ENCODE data around the gene BYSL. TPM values are rescaled to one million over a fixed set of nuclear protein-coding genes. Genes with fewer than 3 reads are reported as not detected.
A peak's percentile ranks its signal among the peaks of the same experiment; 100 is the strongest.

BYSL gene
- total RNA-seq, 6 donors from 2014 or later, result 5.6 to 20.9 (median 12.5) TPM

GRCh38 chr6:41960028-41960427, 38.7 kb downstream of the BYSL start:
- no peaks in the 10 kb centered on the region for H3K9me3 ChIP-seq

GRCh38 chr6:41963371-41963770, 42.1 kb downstream of the BYSL start:
- TF ChIP-seq POLR2AphosphoS5 (IDR thresholded peaks at IDR 0.05), result no peak
- TF ChIP-seq CTCF (IDR thresholded peaks at IDR 0.05), result no peak
- TF ChIP-seq POLR2A (IDR thresholded peaks at IDR 0.05), result no peak
- no peak for TF ChIP-seq EP300 (IDR thresholded peaks at IDR 0.05)
- DNase-seq (peak in 1 of 2 donors; percentile 3), ATAC-seq (ENCODE audit: low FRiP score in 2 of 2) (no peak)
- 62 to 73% methylated on average over 1 of the region's 1 CpG for WGBS, 2 donors
- Histone ChIP-seq H3K4me3 (no peak overlapping the region), H3K27ac (no peak overlapping the region), H3K36me3 (no peaks in the 10 kb centered on the region), H3K4me1 (peaks cover 14 to 44% (median 21%) of the 10 kb centered on the region in 4 donors), H3K9me3 (no peaks in the 10 kb centered on the region), H3K27me3 (no peaks in the 10 kb centered on the region)

More at GRCh38 chr6:41960028-41960427, 38.7 kb downstream of the BYSL start:
- Histone ChIP-seq H3K4me3 (no peak overlapping the region), H3K4me1 (peaks cover 0 to 20% (median 0%) of the 10 kb centered on the region in 4 donors), H3K36me3 (no peaks in the 10 kb centered on the region), H3K27me3 (no peaks in the 10 kb centered on the region), H3K27ac (no peak overlapping the region)
- 95 to 97% methylated on average over 4 of the region's 4 CpGs for WGBS, 2 donors
- ATAC-seq (ENCODE audit: low FRiP score in 2 of 2) (no peak), DNase-seq (no peak)
- no peak for TF ChIP-seq EP300 (IDR thresholded peaks at IDR 0.05)
- TF ChIP-seq POLR2AphosphoS5 (IDR thresholded peaks at IDR 0.05), result no peak
- TF ChIP-seq CTCF (IDR thresholded peaks at IDR 0.05), result no peak
- no peak for TF ChIP-seq POLR2A (IDR thresholded peaks at IDR 0.05)

GRCh38 chr6:41964201-41964887, 43.0 kb downstream of the BYSL start:
- Histone ChIP-seq H3K4me1 (peaks cover 14 to 51% (median 21%) of the 10 kb centered on the region in 4 donors), H3K36me3 (no peaks in the 10 kb centered on the region), H3K9me3 (no peaks in the 10 kb centered on the region), H3K4me3 (no peak overlapping the region), H3K27me3 (no peaks in the 10 kb centered on the region), H3K27ac (no peak overlapping the region)
- 72 to 94% methylated on average over 2 of the region's 2 CpGs for WGBS, 2 donors
- DNase-seq (peak in 1 of 2 donors; percentile 22), ATAC-seq (ENCODE audit: low FRiP score in 2 of 2) (no peak)
- no peak for TF ChIP-seq EP300 (IDR thresholded peaks at IDR 0.05)
- TF ChIP-seq CTCF (IDR thresholded peaks at IDR 0.05), result no peak
- no peak for TF ChIP-seq POLR2AphosphoS5 (IDR thresholded peaks at IDR 0.05)
- no peak for TF ChIP-seq POLR2A (IDR thresholded peaks at IDR 0.05)

- Histone ChIP-seq H3K9me3 (no peaks in the 10 kb centered on the region), H3K4me3 (no peak overlapping the region), H3K27ac (no peak overlapping the region), H3K36me3 (no peaks in the 10 kb centered on the region), H3K27me3 (no peaks in the 10 kb centered on the region), H3K4me1 (peaks cover 27 to 64% (median 32%) of the 10 kb centered on the region in 4 donors)
- TF ChIP-seq POLR2A (IDR thresholded peaks at IDR 0.05) (no peak), EP300 (IDR thresholded peaks at IDR 0.05) (no peak)
- 71 to 79% methylated on average over 11 of the region's 11 CpGs for WGBS, 2 donors
- DNase-seq, result peak in 1 of 2 donors; percentile 10
- no peak for ATAC-seq (ENCODE audit: low FRiP score in 2 of 2)
Measured at GRCh38 chr6:41965429-41966213, 44.3 kb downstream of the BYSL start.

- 93 to 94% methylated on average over 4 of the region's 5 CpGs for WGBS, 2 donors
- no peaks in the 10 kb centered on the region for H3K36me3 ChIP-seq
- peak overlapping the region in 3 of 4 donors; percentile 48 to 64 (median 63) for H3K27ac ChIP-seq
- no peaks in the 10 kb centered on the region for H3K27me3 ChIP-seq
- H3K4me1 ChIP-seq, result peaks cover 31 to 67% (median 39%) of the 10 kb centered on the region in 4 donors
- ATAC-seq (ENCODE audit: low FRiP score in 2 of 2) (no peak), DNase-seq (peak in 1 of 2 donors; percentile 4)
- no peaks in the 10 kb centered on the region for H3K9me3 ChIP-seq
- H3K4me3 ChIP-seq, result no peak overlapping the region
- TF ChIP-seq POLR2AphosphoS5 (IDR thresholded peaks at IDR 0.05), result no peak
- TF ChIP-seq CTCF (IDR thresholded peaks at IDR 0.05), result no peak
- no peak for TF ChIP-seq POLR2A (IDR thresholded peaks at IDR 0.05)
- TF ChIP-seq EP300 (IDR thresholded peaks at IDR 0.05), result no peak
Measured at GRCh38 chr6:41966214-41966920, 45.1 kb downstream of the BYSL start.
